Right hindlimb (tissue), 1 donor: ENCODE data around the gene NF1.

Source experiments
- DNase-seq: peaks from one replicate; pipeline ENCODE4 v3.0.0-alpha.2; 2018

NF1 gene

DNA sequence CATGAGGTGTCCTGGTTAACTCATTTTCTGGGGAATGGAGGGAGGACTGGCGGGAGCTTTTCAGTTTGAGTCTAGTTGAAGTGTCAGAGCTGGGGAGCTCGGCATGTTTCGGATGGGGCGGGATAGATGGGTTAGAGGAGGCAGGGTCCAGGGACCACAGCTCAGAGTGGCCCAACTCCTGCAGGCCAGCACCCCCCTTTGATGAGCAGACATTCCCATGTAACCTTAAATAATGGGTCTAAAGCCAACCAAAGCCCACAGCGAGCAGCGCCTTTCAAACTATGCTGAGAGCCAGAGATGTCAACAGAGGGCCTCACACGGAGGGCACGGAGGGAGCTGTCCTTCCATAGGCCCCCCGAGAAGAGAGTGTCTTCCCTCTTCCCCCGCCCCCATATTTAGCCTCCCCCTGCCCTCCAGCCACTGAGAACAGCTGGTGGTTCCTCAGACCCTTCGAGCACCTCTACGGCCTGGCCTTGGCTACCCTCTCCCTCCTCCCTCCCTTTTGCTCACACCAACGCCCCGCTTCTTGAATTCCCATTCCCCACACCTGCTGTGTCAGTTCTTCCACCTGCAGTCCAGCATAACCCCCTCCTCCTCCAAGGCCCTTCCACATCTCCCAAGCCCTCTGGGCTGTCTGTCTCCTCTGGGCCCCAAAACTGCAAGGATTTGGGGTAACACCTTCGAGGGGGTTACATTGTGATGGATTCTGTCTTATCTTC, 318.5 kb downstream of the NF1 start:
- no peak for DNase-seq

DNA sequence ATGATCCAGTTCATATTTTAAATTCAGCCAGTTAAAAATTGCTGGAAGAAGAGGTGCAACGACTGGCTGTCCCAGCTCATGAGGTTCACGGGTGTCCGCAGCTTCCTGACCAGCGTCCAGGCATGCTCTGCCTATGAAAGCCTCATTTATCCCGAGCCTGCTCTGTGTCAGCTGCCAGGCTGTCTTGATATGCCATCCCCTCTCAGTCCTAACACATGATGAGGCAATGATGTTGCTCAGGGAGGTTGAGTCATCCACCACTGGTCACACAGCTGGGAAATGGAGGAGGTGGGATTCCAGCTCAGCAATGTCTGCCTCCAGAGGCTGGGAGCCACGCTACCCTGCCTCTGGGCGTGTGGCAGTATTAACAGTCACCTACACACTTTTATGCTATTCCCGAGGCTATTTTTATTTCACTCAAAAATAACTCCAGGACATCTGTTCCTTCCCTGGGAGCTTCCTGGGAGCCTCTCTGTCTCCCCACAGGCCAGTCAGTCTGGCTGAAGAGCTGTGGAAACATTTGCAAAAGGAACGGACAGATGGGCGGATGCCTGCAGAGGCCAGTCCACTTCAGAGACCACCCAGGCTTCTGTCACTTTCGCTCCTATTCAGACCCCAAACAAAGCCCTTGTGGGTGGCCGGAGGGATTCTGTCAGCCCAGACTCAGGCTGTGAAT, 319.2 kb downstream of the NF1 start:
- peak; percentile 17 for DNase-seq

DNA sequence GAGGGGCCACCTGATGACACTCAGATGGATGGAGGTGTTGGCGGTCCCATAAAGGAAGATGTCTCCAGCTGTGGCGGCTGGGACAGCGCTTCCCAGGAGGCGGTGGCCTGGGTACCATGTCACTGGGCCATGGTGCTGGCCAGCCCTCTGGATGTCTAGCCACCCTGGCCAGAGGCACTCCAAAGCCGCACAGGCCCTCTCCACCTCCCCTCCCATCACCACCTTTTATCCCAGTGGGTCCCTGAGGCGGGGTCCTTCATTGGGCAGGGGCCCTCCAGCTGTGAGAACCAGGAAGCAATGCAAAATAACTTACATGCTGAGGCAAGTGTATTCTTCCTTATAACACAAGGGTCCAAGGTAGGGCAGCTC, 319.8 kb downstream of the NF1 start:
- no peak for DNase-seq

DNA sequence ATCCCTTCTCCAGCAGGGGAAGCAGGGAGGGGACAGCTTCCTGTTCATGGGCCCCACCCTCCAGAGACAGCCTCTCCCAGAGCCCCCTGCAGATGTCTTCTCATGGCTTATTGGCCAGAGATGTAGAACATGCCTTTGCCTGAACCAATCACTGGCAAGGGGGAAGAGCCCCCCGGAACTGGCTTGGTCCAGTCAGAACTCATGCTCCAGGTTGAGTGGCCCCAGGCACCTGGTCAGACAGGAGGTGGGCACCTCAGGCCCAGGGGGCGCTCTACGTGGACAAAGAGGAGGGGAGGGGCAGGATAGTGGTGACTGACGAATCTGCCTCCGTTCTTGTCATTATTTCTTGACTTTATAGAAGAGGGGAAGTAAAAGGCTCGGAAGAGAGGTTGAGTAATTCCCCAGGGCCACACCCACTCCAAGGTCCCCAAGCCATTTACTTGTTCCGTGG, 320.3 kb downstream of the NF1 start:
- no peak for DNase-seq

DNA sequence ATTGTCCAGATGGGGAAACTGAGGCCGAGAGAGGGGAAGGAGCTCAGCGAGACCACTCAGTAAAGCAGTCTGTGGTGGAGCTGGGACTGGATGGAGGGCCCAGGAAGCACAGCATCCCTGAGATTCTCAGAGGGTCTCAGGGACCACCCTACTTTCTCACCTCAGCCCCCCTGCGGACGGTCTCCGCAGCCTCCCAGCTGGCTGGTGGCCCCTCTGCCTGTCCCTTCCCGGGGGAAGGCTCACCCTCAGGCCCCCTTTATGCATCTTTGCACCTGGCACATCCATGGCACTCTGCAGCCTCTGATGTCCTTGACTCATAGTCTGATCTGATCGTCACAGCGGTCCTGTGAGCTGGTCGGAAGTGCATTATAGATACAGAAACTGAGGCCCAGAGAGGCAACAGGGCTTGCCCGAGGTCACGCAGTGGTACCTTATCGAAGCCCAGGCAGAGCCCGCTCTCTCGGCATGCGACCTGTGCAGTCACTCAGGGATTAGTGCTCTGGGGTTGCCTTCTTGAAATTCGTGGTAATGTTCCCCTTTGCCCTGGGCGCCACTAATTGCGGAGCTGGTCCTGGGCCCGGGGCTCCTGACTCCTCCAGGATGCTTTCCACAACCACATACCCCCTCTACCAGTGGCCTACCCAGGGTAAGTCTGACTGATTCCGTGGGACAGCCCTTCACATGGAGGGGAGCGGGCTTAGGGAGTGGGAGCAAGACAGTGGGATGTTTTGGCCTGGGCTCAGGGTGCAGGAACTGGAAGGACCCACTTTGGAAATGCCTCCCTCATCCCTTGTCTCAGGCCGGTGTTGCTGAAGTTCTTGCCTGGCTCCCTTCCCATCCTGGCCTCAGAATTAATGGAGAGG, 321.1 kb downstream of the NF1 start:
- DNase-seq: no peak

DNA sequence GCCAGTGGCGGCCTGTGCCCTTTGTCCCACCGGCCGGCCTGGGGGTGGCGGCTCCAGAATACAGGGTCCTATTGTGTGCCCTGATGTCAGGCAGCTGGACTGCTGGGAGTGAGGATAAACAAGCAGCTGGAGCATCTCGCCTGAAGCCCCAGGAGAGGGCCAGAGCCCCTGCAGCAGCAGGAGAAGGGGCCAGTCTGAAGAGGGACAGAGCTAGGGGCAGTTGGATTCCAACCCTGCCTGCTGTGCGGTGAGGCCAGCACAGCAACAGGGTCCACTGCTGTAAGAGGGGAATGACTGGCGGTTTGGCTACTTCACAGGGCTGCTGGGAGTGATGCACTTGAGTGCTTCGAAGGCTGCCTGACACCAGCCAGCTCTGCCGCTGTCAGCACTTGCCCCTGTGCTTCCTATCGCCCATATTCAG, 321.7 kb downstream of the NF1 start:
- DNase-seq: no peak

DNA sequence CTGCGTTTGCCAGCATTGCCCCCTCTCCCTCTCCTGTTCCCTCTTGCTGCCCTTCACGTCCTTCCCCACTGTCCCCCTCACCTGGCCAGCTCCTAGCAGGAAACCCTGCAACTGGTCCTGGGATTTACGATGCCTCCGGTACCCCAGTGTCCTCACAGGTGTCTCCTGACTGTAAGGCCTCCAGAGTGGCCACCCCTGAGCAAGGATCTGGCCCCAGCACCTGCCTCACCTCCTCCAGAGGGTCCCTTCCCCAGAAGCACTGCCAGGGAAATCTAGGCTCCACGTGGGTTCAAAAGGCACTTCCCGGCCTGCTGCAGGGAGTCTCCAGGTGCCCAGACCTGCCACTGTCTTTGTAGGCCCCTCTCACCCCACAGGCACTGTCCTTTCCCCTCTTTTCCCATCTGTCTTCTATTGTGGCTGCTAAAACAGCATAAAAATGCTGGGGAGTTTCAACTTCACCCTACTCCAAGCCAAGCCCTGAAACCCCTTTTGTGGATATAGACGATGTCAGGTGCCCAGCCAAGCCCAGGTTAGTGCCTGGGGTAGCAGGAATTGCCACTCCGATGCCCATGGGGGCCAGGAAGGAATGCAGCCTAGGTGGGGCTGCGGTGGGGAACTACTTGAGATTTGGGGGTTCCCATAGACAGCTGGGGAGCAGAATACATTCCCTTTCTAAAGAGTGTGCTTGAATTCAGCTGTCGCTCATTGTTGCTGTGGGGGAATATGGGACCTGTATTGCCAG, 322.4 kb downstream of the NF1 start:
- no peak for DNase-seq

DNA sequence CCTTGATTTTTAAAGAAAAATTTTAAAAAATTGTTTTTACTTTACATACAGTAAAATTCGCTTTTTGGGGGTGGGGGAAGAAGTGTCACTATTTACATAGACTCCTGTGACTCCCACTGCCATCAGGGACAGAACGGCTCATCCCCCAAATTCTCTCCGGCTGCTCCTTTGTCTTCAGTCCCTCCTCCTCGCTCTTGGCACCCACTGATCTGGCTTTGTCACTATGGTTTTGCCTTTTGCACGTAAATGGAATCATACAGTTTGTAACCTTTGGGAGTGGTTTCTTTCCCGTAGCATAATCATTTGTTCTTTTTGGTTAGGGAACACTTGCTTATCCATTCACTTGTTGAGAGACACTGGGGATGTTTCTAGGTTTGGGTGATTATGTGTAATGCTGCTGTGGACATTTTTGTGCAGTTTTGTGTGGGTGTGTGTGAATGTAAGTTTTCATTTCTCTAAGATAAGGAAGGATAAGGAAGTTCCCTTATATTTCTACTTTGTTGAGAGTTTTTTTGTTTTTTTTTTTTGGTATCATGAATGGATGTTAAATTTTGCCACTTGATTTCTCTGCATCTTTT, 324.1 kb downstream of the NF1 start:
- DNase-seq: no peak

DNA sequence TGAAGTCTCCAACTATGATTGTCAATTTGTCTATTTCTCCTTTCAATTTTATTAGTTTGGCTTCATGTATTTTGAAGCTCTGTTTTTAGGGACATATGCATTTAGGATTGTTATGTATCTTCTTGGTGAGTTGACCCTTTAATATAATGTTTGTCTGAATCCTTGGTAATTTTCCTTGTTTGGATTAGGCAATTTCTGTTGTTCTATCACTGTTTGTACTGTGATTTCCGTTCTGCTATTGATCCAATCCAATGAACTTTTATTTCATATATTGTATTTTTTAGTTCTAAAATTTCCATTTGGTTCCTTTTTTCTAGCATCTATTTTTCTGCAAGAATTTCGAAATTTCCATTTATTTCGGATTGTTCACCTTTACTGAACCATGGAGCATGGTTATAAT, 327.7 kb downstream of the NF1 start:
- DNase-seq: no peak

DNA sequence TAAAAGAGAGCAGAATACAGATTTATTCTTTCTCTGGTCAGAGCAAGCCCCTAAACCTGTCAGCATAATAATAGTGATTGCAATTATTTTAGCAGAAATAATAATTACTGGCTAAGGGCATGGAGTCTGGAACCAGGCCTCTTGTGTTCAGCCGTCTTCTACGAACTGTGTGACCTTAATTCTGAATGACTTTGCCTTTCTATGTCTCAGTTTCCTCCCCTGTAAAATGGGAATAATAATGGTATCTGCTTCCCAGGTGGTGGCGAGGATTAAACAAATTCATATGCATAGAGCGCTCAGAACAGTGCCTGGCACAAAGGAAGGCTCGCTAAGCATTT, 330.1 kb downstream of the NF1 start:
- DNase-seq: no peak

DNA sequence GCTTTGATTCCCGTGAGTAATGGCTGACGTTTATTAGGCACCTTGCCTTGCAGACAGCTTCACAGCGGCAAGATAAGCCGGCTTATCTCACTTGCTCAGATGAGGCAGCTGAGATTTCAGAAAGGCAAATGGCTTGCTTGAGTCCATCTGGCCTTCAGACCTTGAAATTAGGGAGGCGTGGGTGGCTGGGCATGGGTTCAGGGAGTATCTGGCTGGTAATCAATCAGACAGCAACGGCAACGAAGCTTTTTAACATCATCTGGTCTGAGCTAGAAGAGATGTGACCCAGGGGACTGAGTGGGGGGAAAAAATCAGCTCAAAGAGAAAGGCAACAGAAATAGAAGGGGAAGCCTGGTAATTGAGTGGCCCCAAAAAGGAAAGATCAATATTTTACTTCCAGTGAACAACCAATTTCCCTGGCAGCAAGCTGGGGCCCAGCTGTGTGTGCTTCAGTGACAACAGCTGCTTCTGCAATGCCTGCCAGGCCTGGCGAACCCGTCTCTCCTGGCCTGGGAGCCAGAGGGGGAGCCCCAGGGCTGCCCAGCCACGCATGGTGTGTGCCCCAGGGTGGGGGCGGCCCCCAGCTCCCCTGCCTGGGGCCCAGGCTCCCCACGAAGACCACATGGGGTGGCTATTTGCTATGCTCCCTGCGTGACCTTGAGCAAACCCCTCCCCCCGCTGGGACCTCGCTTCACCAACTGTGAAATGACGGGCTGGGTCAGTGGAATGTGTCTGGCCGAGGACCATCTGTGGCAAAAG, 330.7 kb downstream of the NF1 start:
- peak; percentile 64 for DNase-seq
